H1 (cell line): ENCODE measurements around the gene TOGARAM1. TPM values are rescaled to one million over a fixed set of nuclear protein-coding genes. Genes with fewer than 3 reads are reported as not detected.

ENCODE experiments used
- CTCF ChIA-PET: fragments of 300-600 bp; sonication (Branson Sonifier 250); formaldehyde crosslinking; loops from one replicate; lab custom pipeline; 2021; ENCODE audit not compliant: partially characterized antibody; lab: Charles Lee
- POLR2A ChIA-PET: fragments of 300-600 bp; sonication (Branson Sonifier 250); formaldehyde crosslinking; loops from one replicate; lab custom pipeline; 2021; ENCODE audit warnings: inconsistent platforms; ENCODE audit not compliant: partially characterized antibody; lab: Charles Lee
- DNase-seq, 2 experiments: peaks; one replicate each; pipeline versions ENCODE4 v3.0.0 to v3.0.0-alpha.2; 2010 to 2022; ENCODE audit warnings: low spot score in 2 of 2, low read depth in 1 of 2, mixed read lengths in 1 of 2
- FAIRE-seq: peaks from 2 replicates; lab custom pipeline; 2011; peaks lifted over from hg19 to GRCh38; lab: Jason Lieb, UNC
- H2AFZ ChIP-seq: 2 replicates; pipeline ENCODE4 v1.8.1; 2012; ENCODE audit warnings: low read length, inconsistent platforms
- H2AK5ac ChIP-seq: 2 replicates; pipeline ENCODE4 v1.6.1; 2013; ENCODE audit warnings: low read depth, low read length
- H2BK120ac ChIP-seq: replicated peaks from 2 replicates; pipeline ENCODE3; 2013; ENCODE audit warnings: low read depth, low read length, inconsistent platforms
- H2BK12ac ChIP-seq: 2 replicates; pipeline ENCODE4 v1.6.1; 2013; ENCODE audit warnings: low read depth, low read length
- H2BK15ac ChIP-seq: 2 replicates; pipeline ENCODE4 v1.6.1; 2013; ENCODE audit warnings: low read length
- H2BK20ac ChIP-seq: 2 replicates; pipeline ENCODE4 v1.6.1; 2013; ENCODE audit warnings: low read length
- H2BK5ac ChIP-seq: 2 replicates; pipeline ENCODE4 v1.6.1; 2013; ENCODE audit warnings: low read depth, low read length
- H3K14ac ChIP-seq: 2 replicates; pipeline ENCODE4 v1.6.1; 2013; ENCODE audit warnings: inconsistent platforms; ENCODE audit not compliant: insufficient read length
- H3K18ac ChIP-seq: 2 replicates; pipeline ENCODE4 v1.6.1; 2013; ENCODE audit warnings: low read length; ENCODE audit errors: extremely low read depth
- H3K23ac ChIP-seq: 2 replicates; pipeline ENCODE4 v1.6.1; 2013; ENCODE audit warnings: inconsistent platforms; ENCODE audit not compliant: insufficient read length
- H3K23me2 ChIP-seq: 2 replicates; pipeline ENCODE4 v1.6.1; 2013; ENCODE audit warnings: low read depth, low read length
- H3K27ac ChIP-seq: 2 replicates; pipeline ENCODE4 v1.6.1; 2011; ENCODE audit warnings: low read depth, low read length, inconsistent platforms
- H3K27me3 ChIP-seq, 4 experiments: replicated peaks in 1 of 4; 1 replicate in 1 of 4; 2 replicates in 3 of 4; pipeline versions ENCODE4 v1.6.1 to v1.8.1; 2011 to 2013; ENCODE audit warnings: low read length in 3 of 4, mild to moderate bottlenecking in 3 of 4, inconsistent platforms in 2 of 4, mixed read lengths in 2 of 4, moderate library complexity in 1 of 4; ENCODE audit not compliant: control insufficient read depth in 3 of 4, insufficient read depth in 3 of 4; ENCODE audit errors: extremely low read depth in 1 of 4
- H3K36me3 ChIP-seq, 4 experiments: 2 replicates each; pipeline versions ENCODE4 v1.6.1 to v1.8.1; 2011 to 2013; ENCODE audit warnings: mild to moderate bottlenecking in 4 of 4, low read length in 3 of 4, moderate library complexity in 2 of 4, control low read depth in 1 of 4, inconsistent platforms in 1 of 4; ENCODE audit not compliant: insufficient read depth in 4 of 4, control insufficient read depth in 2 of 4
- H3K4ac ChIP-seq: replicated peaks from 2 replicates; pipeline ENCODE3; 2013; ENCODE audit warnings: low read length, low read depth, mixed read lengths, inconsistent platforms; ENCODE audit not compliant: insufficient read length
- H3K4me1 ChIP-seq, 4 experiments: replicated peaks in 1 of 4; 1 replicate in 1 of 4; 2 replicates in 3 of 4; pipeline versions ENCODE4 v1.6.1 to v1.8.1; 2011 to 2013; ENCODE audit warnings: low read length in 3 of 4, inconsistent platforms in 2 of 4, mixed read lengths in 1 of 4; ENCODE audit not compliant: insufficient read depth in 4 of 4, control insufficient read depth in 3 of 4
- H3K4me2 ChIP-seq, 2 experiments: 2 replicates each; pipeline versions ENCODE4 v1.6.1 to v1.8.1; 2011 to 2013; ENCODE audit warnings: low read depth in 2 of 2, low read length in 2 of 2, control low read depth in 1 of 2, inconsistent platforms in 1 of 2, mild to moderate bottlenecking in 1 of 2; ENCODE audit not compliant: insufficient read depth in 1 of 2
- H3K4me3 ChIP-seq, 4 experiments: fragments of 200-600, 300-600 bp in 1 of 4; sonication (generic), shearing (Covaris generic), sonication (Bioruptor Twin) in 1 of 4; 2 replicates each; pipeline versions ENCODE4 v1.5.1 to v1.8.1; 2011 to 2016; ENCODE audit warnings: low read length in 4 of 4, low read depth in 3 of 4, control low read depth in 2 of 4, inconsistent platforms in 2 of 4, mild to moderate bottlenecking in 2 of 4, mixed read lengths in 1 of 4, moderate library complexity in 1 of 4; ENCODE audit not compliant: insufficient read depth in 2 of 4; ENCODE audit errors: extremely low read depth in 1 of 4
- H3K56ac ChIP-seq: replicated peaks from 2 replicates; pipeline ENCODE3; 2013; ENCODE audit warnings: low read depth, mild to moderate bottlenecking, mixed read lengths, low read length, inconsistent platforms; ENCODE audit not compliant: insufficient read length
- H3K79me1 ChIP-seq: 2 replicates; pipeline ENCODE4 v1.6.1; 2013; ENCODE audit warnings: low read depth, low read length, control low read depth
- H3K79me2 ChIP-seq, 2 experiments: 2 replicates each; pipeline versions ENCODE4 v1.6.1 to v1.8.1; 2012 to 2013; ENCODE audit warnings: low read length in 2 of 2, mild to moderate bottlenecking in 2 of 2, inconsistent platforms in 1 of 2; ENCODE audit not compliant: insufficient read depth in 2 of 2, control insufficient read depth in 1 of 2
- H3K9ac ChIP-seq, 4 experiments: replicated peaks in 1 of 4; 1 replicate in 1 of 4; 2 replicates in 3 of 4; pipeline versions ENCODE4 v1.6.1 to v1.8.1; 2011 to 2013; ENCODE audit warnings: low read depth in 3 of 4, low read length in 3 of 4, control low read depth in 2 of 4, mild to moderate bottlenecking in 2 of 4, moderate library complexity in 2 of 4, inconsistent platforms in 1 of 4; ENCODE audit errors: extremely low read depth in 1 of 4
- H3K9me3 ChIP-seq, 2 experiments: 2 replicates each; pipeline versions ENCODE4 v1.6.1 to v1.8.1; 2012 to 2013; ENCODE audit warnings: mild to moderate bottlenecking in 2 of 2, moderate library complexity in 2 of 2, control low read depth in 1 of 2, inconsistent platforms in 1 of 2, low read depth in 1 of 2, low read length in 1 of 2, mixed read lengths in 1 of 2; ENCODE audit not compliant: insufficient read depth in 2 of 2
- H4K20me1 ChIP-seq, 2 experiments: replicated peaks in 1 of 2; 2 replicates each; pipeline versions ENCODE3 to v1.8.1; 2011 to 2013; ENCODE audit warnings: inconsistent platforms in 2 of 2, low read length in 2 of 2, mild to moderate bottlenecking in 1 of 2; ENCODE audit not compliant: insufficient read depth in 2 of 2, control insufficient read depth in 1 of 2
- H4K5ac ChIP-seq: 2 replicates; pipeline ENCODE4 v1.6.1; 2013; ENCODE audit warnings: low read length, low read depth, mixed read lengths, inconsistent platforms; ENCODE audit not compliant: insufficient read length
- H4K8ac ChIP-seq: 2 replicates; pipeline ENCODE4 v1.8.0; 2013; ENCODE audit warnings: mild to moderate bottlenecking, moderate library complexity, low read length, inconsistent platforms; ENCODE audit not compliant: insufficient read depth; ENCODE audit errors: extremely low read depth
- H4K91ac ChIP-seq: replicated peaks from 2 replicates; pipeline ENCODE3; 2013; ENCODE audit warnings: low read length, mixed read lengths, inconsistent platforms; ENCODE audit not compliant: insufficient read length
- ATF2 ChIP-seq: IDR thresholded peaks from 2 replicates; pipeline ENCODE4 v1.6.1; 2012; ENCODE audit warnings: low read length, inconsistent platforms
- BRCA1 ChIP-seq: IDR thresholded peaks from 2 replicates; pipeline ENCODE4 v1.6.1; 2012; ENCODE audit warnings: low read depth, low read length, improper control_type of control experiment
- E2F6 ChIP-seq: IDR thresholded peaks from 2 replicates; pipeline ENCODE4 v1.6.1; 2012; ENCODE audit warnings: inconsistent platforms
- KDM4A ChIP-seq: IDR thresholded peaks from one replicate; pipeline ENCODE4 v1.7.1; 2012; ENCODE audit warnings: low read depth, mild to moderate bottlenecking, moderate library complexity, low read length, inconsistent platforms; ENCODE audit not compliant: severe bottlenecking
- KDM5A ChIP-seq: fragments of 200-600 bp; IDR thresholded peaks from 2 replicates; pipeline ENCODE4 v1.7.1; 2012; ENCODE audit warnings: mild to moderate bottlenecking, low read length, inconsistent platforms, mixed read lengths
- NRF1 ChIP-seq: IDR thresholded peaks from 2 replicates; pipeline ENCODE4 v1.6.1; 2011; ENCODE audit warnings: mild to moderate bottlenecking, low read depth, low read length, improper control_type of control experiment
- RAD21 ChIP-seq, 2 experiments: IDR thresholded peaks in 1 of 2; conservative IDR thresholded peaks in 1 of 2; 2 replicates each; pipeline ENCODE4 v1.6.1; 2011; ENCODE audit warnings: low read depth in 2 of 2, low read length in 2 of 2, improper control_type of control experiment in 1 of 2, inconsistent platforms in 1 of 2, mild to moderate bottlenecking in 1 of 2, moderate library complexity in 1 of 2
- SP1 ChIP-seq: IDR thresholded peaks from 2 replicates; pipeline ENCODE4 v1.6.1; 2011; ENCODE audit warnings: low read depth, low read length
- TAF7 ChIP-seq: optimal IDR thresholded peaks from 2 replicates; pipeline ENCODE3; 2011; ENCODE audit warnings: low read depth, mild to moderate bottlenecking, inconsistent platforms, low read length, moderate library complexity, borderline replicate concordance
- TBP ChIP-seq: IDR thresholded peaks from 2 replicates; pipeline ENCODE4 v1.6.1; 2011; ENCODE audit warnings: low read depth, low read length, improper control_type of control experiment
- TCF12 ChIP-seq: IDR thresholded peaks from 2 replicates; pipeline ENCODE4 v1.6.1; 2011; ENCODE audit warnings: low read depth, mild to moderate bottlenecking, low read length
- WGBS, 2 experiments: shearing (Covaris generic) in 1 of 2; methylation state at CpG; one replicate each; pipeline versions ENCODE4 v1.1.6 to v1.1.7; 2013 to 2015; ENCODE audit warnings: low lambda C conversion rate in 2 of 2, mixed read lengths in 2 of 2, inconsistent platforms in 1 of 2, low coverage in 1 of 2, missing lambda C conversion rate in 1 of 2; ENCODE audit not compliant: insufficient replicate concordance in 2 of 2, insufficient coverage in 1 of 2, insufficient read length in 1 of 2; ENCODE audit errors: extremely low coverage in 1 of 2, missing lambda C conversion rate in 1 of 2; 5-methylcytosine and 5-hydroxymethylcytosine counted together
- polyA plus RNA-seq, 7 experiments: library from polyadenylated mRNA; depleted of rRNA in 3 of 7; stranded (reverse) in 5 of 7; unstranded in 2 of 7; fragments of >200 nt in 5 of 7; fragments of 200-250 nt in 2 of 7; gene quantifications; 1 replicate in 5 of 7; 2 replicates in 1 of 7; 4 replicates in 1 of 7; pipeline versions ENCODE4 v1.2.1 to v1.2.3, GENCODE V29; 2011 to 2013; ENCODE audit warnings: missing spikeins in 2 of 7, mixed read lengths in 2 of 7
- total RNA-seq: library from RNA; stranded (reverse); fragmentation: NEBNext Ultra II Directional; extraction: Animal tissue kit (Norgen Biotek cat#: 25700); gene quantifications from 2 replicates; pipeline ENCODE4 v1.2.1, GENCODE V29; 2021

The TOGARAM1 gene
- total and polyA plus RNA-seq, 2 of the 8 experiments (the other 6 are each of a cell fraction or from before 2014, with no cell fraction given): 2.5 to 6.8 TPM

- Histone ChIP-seq H3K4me1 (peaks cover 0 to 6% (median 4%) of the 10 kb centered on the region in 4 experiments; a peak in 3 of 7 replicates), H3K27me3 (no peaks in the 10 kb centered on the region), H2BK15ac (no peak overlapping the region), H4K20me1 (peaks cover 0 to 5% of the 10 kb centered on the region in 2 experiments), H3K4me3 (peak overlapping the region; percentile 32 to 89 (median 62); a peak in 7 of 8 replicates), H3K36me3 (no peaks in the 10 kb centered on the region), H3K23me2 (peaks cover 3% of the 10 kb centered on the region; the same call in 1 of the 2 replicates), H2BK5ac (no peak overlapping the region), H2BK20ac (no peak overlapping the region), H3K79me1 (no peaks in the 10 kb centered on the region; the same call in 1 of the 2 replicates), H4K8ac (no peak overlapping the region), H2AK5ac (no peak overlapping the region), H3K9ac (peak overlapping the region in 1 of 4 experiments; percentile 53; a peak in 1 of 7 replicates), H3K18ac (no peak overlapping the region), H4K5ac (no peak overlapping the region), H3K23ac (no peak overlapping the region), H3K4me2 (peak overlapping the region; percentile 67 to 73), H3K9me3 (no peaks in the 10 kb centered on the region), H2AFZ (peak overlapping the region; percentile 99), H4K91ac (no peak overlapping the region), H3K79me2 (peaks cover 25 to 46% of the 10 kb centered on the region in 2 experiments), H2BK12ac (no peak overlapping the region), H3K4ac (no peak overlapping the region), H3K27ac (no peak overlapping the region), H3K14ac (no peak overlapping the region), H2BK120ac (no peak overlapping the region), H3K56ac (no peak overlapping the region)
- TF ChIP-seq RAD21 (IDR thresholded peaks at IDR 0.05 in 1 of 2, conservative IDR thresholded peaks at IDR 0.05 in 1 of 2; ENCODE audit: low read depth in 2 of 2, low read length in 2 of 2): no peak
- no peak for TF ChIP-seq KDM4A
- no peak for TF ChIP-seq TCF12
- TF ChIP-seq E2F6: no peak
- no peak for TF ChIP-seq SP1
- no peak for TF ChIP-seq ATF2
- TF ChIP-seq BRCA1: no peak
- TF ChIP-seq KDM5A: no peak
- no peak for TF ChIP-seq NRF1
- TF ChIP-seq TAF7: no peak
- no peak for TF ChIP-seq TBP
- POLR2A ChIA-PET: interaction anchor here (1.0 to 2.3 kb wide), 2 partner anchors 33 to 122 kb away, joined by 3 to 12 read pairs; partner anchors contain the start of genes KLHL28 and TOGARAM1
- no peak for DNase-seq
- FAIRE-seq: no peak
- WGBS, 2 experiments: 9% methylated on average over 8 of the region's 10 CpGs; no CpG with 5 or more reads in 1 of the 2 experiments
- CTCF ChIA-PET: interaction anchor here (2.3 kb wide), 1 partner anchor 170 kb away, joined by 10 read pairs; no protein-coding TSS in a partner anchor
Measured at GRCh38 chr14:45083617-45083975, 121.6 kb downstream of the TOGARAM1 start.
